Subcutaneous adipose tissue (tissue), 4 donors: ENCODE data around the gene RAB6B. TPM values are rescaled to one million over a fixed set of nuclear protein-coding genes. Genes with fewer than 3 reads are reported as not detected.

Experiments
- CTCF ChIP-seq: fragments of 450-650 bp; IDR thresholded peaks from one replicate; pipeline ENCODE4 v1.5.1; 2016; ENCODE audit warnings: low read depth, mild to moderate bottlenecking, control low read depth, antibody characterized with exemption, moderate library complexity
- total RNA-seq, 4 donors: library from RNA; depleted of rRNA; stranded (reverse); fragments of >200 nt; gene quantifications; one replicate each; pipeline ENCODE4 v1.1.0, GENCODE V29; 2016

RAB6B gene
- total RNA-seq, 4 donors from 2014 or later: 5.5 to 14.2 (median 6.1) TPM

GRCh38 chr3:133776794-133777438, 118.8 kb downstream of the RAB6B start:
- TF ChIP-seq CTCF: no peak

GRCh38 chr3:133775835-133776234, 119.8 kb downstream of the RAB6B start:
- TF ChIP-seq CTCF: no peak

- TF ChIP-seq CTCF: no peak
These were observed 120.4 kb downstream of the RAB6B start for GRCh38 chr3:133775309-133775708.

Other genes starting within 250 kb of the RAB6B start
- 10 to 100 TPM; 26.2 to 35.9 (median 28.5) TPM for gene TOPBP1, start 233.9 kb downstream of the RAB6B start, total RNA-seq
- 100 to 1,000 TPM in 2 of 4 donors, 10 to 100 TPM in 2; 13.9 to 154 (median 67.3) TPM for gene TF, start 149.5 kb downstream of the RAB6B start, total RNA-seq
- gene SRPRB, start 90.1 kb downstream of the RAB6B start, total RNA-seq: 10 to 100 TPM; 13.7 to 26.9 (median 23.8) TPM
- 1 to 10 TPM; 2.4 to 7.2 (median 3.1) TPM for gene SLCO2A1, start 134.0 kb upstream of the RAB6B start, total RNA-seq